HG02852 (cell line): ENCODE measurements around the gene SOCS7.

ENCODE experiments used
- ATAC-seq: cut with Tn5 transposase; IDR thresholded peaks from one replicate; pipeline ENCODE4 v1.9.1; 2021; ENCODE audit warnings: mild to moderate bottlenecking, moderate library complexity; ENCODE audit not compliant: unreplicated experiment

The SOCS7 gene

DNA sequence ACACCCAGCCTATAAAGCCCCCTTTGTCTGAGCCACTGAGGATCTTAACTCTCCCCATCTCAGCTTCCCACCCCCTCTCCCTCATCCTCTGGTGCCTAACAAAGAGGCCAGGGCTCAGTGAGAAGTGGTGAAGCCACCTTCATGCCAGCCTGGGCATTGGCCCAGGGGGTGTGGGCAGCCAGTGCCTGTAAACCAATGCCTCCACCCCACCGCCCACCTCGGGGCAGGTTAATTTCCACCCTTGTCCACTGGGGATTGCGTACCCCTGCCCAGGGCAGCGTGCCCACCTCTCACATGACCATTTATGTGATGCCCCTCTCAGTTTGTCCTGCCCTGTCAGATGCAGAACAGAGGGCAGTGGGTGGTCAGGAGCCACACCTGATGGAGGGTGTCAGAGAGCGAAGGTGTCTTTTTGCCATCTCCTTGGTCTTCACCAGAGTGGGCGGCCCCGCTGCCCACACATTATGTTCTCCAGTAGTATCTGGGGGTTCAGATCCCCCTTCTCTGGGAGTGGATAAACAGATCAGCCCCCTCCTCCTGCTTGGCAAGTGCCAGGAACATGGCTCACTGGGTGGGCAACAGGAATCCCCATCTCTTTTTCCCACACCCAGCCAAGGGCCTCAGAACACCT, 66.5 kb downstream of the SOCS7 start:
- ATAC-seq: no peak

DNA sequence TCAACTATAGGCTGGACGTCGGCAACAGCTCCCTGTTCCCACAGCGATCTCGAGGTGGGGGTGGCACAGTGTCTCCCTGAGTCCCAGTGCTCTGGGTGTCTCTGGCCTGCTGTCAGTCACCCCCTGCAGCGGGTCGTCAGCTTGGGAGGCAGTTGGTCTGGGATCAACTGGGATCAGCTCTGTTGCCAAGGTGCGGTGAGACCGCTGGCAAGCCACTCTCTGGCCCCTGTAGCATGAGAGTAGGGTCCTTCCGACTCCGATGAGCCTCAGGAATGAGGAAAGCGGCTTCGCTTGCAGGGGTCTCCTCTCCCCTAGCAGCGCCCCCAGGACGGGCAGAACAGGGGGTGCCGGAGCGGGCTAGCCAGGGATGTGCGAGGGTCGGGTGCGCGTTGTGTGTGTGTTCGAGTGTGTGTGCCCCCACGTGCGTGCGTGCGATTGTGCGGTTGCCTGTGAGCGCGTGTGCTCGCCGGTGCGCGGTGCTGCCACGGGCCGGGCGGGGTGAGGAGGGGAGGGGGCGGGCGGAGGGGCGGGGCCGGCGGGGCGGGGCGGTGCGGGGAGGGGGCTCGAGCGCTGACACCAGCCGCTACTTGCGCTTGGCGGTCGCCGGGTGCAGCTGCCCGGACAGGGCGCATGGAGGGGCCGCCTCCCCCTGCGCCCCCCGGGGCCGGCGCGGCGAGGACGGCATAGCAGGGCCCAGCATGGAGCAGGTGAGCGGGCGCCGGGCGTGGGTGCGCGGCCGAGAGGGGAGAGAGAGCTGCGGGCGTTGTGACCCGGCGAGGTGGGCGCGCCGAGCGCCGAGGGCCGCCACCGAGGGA, 67.3 kb downstream of the SOCS7 start:
- no peak for ATAC-seq

GRCh38 chr17:38419508-38419981, 67.9 kb downstream of the SOCS7 start:
- no peak for ATAC-seq

GRCh38 chr17:38420518-38420917, 68.9 kb downstream of the SOCS7 start:
- ATAC-seq: no peak

GRCh38 chr17:38421171-38421841, 69.7 kb downstream of the SOCS7 start:
- no peak for ATAC-seq

GRCh38 chr17:38421871-38422827, 70.5 kb downstream of the SOCS7 start:
- no peak for ATAC-seq

- no peak for ATAC-seq
Measured at GRCh38 chr17:38424297-38424972, 72.8 kb downstream of the SOCS7 start.

GRCh38 chr17:38425031-38425430, 73.4 kb downstream of the SOCS7 start:
- ATAC-seq: no peak

DNA sequence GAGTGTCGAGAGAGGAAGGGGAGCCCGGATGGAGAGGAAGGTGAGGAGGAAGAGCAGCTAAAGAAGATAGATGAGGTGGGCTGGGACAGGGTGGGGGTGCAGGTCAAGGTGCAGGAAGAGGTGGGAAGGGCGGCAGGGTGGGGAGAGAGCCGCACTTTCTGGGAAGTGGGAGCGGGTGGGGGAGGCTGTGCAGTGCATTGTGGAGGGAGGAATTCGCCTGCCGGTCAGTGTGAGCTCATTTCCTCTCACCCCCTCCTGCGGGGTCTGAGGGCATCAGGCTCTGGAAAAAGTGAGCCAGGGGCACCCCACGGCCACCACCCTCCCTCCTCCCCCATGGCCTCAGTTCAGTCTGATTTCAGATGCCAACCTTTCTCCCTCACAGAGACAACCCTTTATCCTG, 74.1 kb downstream of the SOCS7 start:
- no peak for ATAC-seq

DNA sequence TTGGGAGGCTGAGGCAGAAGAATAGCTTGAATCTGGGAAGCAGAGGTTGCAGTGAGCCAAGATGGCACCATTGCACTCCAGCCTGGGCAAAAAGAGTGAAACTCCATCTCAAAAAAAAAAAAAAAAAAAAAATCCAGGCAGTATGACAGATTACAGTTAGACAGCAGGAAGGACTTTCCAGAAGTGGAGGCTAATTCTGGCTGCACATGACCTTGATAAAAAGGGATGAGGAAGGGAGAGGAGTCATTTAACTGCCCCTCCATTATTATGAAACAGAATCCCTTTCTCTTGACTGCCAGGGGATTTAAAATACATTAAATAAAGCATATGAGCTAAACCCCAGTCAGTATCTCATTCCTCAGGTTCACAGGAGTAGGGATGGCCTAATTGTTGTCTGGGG, 74.8 kb downstream of the SOCS7 start:
- no peak for ATAC-seq

DNA sequence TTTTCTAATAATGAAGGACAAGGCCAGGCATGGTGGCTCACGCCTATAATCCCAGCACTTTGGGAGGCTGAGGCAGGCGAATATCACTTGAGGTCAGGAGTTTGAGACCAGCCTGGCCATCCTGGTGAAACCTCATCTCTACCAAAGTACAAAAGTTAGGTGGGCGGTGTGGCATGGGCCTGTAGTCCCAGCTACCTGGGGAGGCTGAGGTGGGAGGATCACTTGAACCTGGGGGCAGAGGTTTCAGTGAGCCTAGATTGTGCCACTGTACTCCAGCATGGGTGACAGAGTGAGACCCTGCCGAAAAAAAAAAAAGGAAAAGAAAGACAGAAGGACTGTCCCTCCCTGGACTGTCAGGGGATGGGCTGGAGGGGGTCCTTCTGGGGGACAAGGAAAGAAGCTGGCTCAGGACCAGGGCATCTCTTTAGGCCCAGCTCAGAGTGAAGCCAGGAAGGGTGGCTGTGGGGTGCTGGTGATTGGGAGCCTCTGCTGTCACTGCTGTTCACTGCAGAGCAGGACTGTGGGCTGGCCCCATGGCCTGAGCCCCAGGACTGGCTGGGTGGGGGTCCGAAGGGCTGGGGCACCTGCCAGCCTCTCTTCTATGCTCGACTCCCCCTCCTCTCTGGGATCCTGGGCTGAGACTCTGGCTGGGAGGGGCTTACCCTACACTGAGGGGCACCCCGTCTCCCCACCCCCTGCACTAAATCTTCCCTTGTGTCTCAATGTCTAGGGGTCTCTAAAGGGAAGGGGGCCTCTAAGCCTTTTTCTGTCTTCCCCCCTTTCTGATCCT, 75.7 kb downstream of the SOCS7 start:
- no peak for ATAC-seq

GRCh38 chr17:38428112-38428642, 76.5 kb downstream of the SOCS7 start, which contains the start of gene ARHGAP23:
TSS of gene ARHGAP23 (plus strand) at chr17:38428464. CDS start at chr17:38428486, 22 bp downstream.
- no peak for ATAC-seq

- ATAC-seq: no peak
Measured at GRCh38 chr17:38428643-38429371, 77.2 kb downstream of the SOCS7 start.

GRCh38 chr17:38429476-38430100, 77.9 kb downstream of the SOCS7 start:
- ATAC-seq: no peak

DNA sequence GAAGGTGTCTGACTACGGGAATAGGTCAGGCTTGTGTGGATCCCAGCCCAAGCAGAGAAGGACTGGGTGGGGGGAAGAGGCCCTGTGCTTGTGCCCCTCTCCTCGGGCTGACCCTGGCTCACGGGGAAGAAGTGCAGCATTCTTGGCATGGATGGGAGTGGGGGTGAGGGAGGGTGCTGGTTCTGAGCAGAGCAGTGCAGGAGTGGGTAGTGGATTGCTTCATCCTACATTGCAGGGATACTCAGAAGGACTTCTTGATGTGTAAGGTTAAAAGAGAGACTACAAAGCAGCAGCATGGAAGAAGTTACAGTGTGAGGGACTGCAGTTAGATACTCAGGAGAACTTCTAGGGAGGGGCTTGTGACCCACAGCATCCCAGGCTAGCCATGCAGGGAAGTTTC, 78.7 kb downstream of the SOCS7 start:
- ATAC-seq: no peak

GRCh38 chr17:38430822-38431221, 79.2 kb downstream of the SOCS7 start:
- ATAC-seq: no peak

DNA sequence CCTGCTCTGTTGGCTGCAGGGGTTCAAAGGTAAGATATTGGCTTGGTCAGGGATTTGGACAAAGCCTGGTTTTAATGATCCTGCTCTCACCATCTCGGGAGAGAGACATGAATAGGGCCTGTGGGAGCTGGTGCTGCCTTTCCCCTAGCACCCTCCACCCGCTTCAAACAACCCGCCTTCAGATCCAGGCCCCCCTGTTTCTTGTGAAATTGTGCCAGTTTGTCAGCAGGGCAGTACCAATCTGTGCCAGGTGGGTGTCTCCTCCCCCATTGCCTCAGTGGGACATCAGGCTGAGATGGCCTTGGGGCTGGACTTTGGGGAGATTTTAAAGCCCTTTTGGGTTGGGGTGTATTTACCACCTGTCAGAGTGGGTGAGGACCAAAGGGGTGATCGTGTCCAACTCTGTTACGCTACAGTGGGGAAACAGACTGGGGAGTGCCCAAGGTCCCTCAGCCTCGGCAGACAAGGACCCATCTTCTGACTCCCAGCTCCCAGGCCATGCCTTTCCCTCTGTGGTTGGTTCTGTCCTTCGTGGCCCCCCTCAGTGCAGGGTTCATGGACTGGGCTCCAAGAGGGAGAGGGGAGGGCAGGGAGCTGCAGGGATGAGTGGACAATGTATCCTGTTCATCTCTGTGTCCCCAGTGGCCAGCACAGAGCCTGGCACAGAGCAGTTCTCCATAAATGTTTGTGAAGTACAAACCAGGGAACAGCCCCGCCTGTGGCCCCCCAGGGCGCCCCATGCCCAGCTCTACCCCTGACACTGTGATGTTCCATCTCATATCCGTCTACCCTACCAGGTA, 79.9 kb downstream of the SOCS7 start:
- ATAC-seq: no peak
